Calu3 (cell line): ENCODE measurements around the gene TDRD15. TPM values are rescaled to one million over a fixed set of nuclear protein-coding genes. Genes with fewer than 3 reads are reported as not detected.

Experiments
- BruUV-seq: library from RNA; stranded (reverse); fragments of 400-500 nt; replicated peaks from 2 replicates; lab custom pipeline; 2021; lab: Mats Ljungman, UMichigan
- CTCF ChIA-PET: fragments of 300-600 bp; sonication (Branson Sonifier 250); formaldehyde crosslinking; loops from one replicate; lab custom pipeline; 2022; ENCODE audit warnings: antibody characterized with exemption; lab: Charles Lee
- DNase-seq: peaks from one replicate; pipeline ENCODE4 v3.0.0; 2022
- H3K27ac Mint-ChIP-seq: one replicate; pipeline ENCODE4 v1.8.0; 2022; ENCODE audit warnings: mixed read lengths; ENCODE audit not compliant: unreplicated experiment
- H3K27me3 Mint-ChIP-seq: one replicate; pipeline ENCODE4 v1.8.0; 2022; ENCODE audit warnings: mixed read lengths; ENCODE audit not compliant: unreplicated experiment
- H3K36me3 Mint-ChIP-seq: one replicate; pipeline ENCODE4 v1.8.0; 2022; ENCODE audit warnings: mild to moderate bottlenecking, moderate library complexity, mixed read lengths; ENCODE audit not compliant: insufficient read depth, unreplicated experiment
- H3K4me1 Mint-ChIP-seq: one replicate; pipeline ENCODE4 v1.8.0; 2022; ENCODE audit warnings: mild to moderate bottlenecking, low read depth, mixed read lengths; ENCODE audit not compliant: unreplicated experiment
- H3K4me3 Mint-ChIP-seq: one replicate; pipeline ENCODE4 v1.8.0; 2022; ENCODE audit warnings: mild to moderate bottlenecking, low read depth, moderate library complexity, mixed read lengths; ENCODE audit not compliant: unreplicated experiment
- H3K9me3 Mint-ChIP-seq: one replicate; pipeline ENCODE4 v1.8.0; 2022; ENCODE audit warnings: low read depth, mixed read lengths; ENCODE audit not compliant: unreplicated experiment
- intact Hi-C: fragments of 100-400 bp; cut with micrococcal nuclease; formaldehyde crosslinking; loops from one replicate; pipeline ENCODE4 v1.10.0; 2022; ENCODE audit not compliant: unreplicated experiment
- total RNA-seq: library from RNA; stranded (reverse); gene quantifications from 2 replicates; pipeline ENCODE4 v1.2.3, GENCODE V29; 2022
- TF ChIP-seq, protein P1 (sequence below): fragments of 200-600 bp; IDR thresholded peaks from one replicate; pipeline ENCODE4 v1.8.0; 2022; ENCODE audit warnings: antibody characterized with exemption; ENCODE audit not compliant: unreplicated experiment

TDRD15 gene
- total RNA-seq, 1 experiment from 2014 or later = not detected

DNA sequence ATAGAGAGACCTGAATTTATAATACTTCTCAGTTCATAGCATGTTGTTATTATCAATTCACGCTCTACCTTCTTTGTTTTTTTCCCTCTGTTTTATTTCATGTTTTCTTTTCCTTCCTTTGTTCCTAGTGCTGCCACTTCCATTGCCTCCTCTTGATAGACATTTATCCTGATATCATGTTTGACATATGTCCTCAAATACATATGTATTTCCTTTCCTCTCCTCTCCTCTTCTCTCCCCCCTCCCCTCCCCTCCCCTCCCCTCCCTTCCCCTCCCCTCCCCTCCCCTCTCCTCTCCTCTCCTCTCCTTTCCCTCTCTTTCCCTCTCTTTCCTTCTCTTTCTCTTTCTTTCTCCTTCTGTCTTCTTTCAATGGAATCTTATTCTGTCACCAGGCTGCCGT lies 67.8 kb downstream of the TDRD15 start:
- Mint-ChIP-seq H3K4me3 (no peak overlapping the region), H3K36me3 (no peaks in the 10 kb centered on the region), H3K4me1 (no peaks in the 10 kb centered on the region), H3K27ac (no peak overlapping the region), H3K9me3 (no peaks in the 10 kb centered on the region), H3K27me3 (peaks cover 3% of the 10 kb centered on the region)
- no peak for DNase-seq
- intact Hi-C loops = no loop called here
- BruUV-seq = no TSS peak
- TF ChIP-seq, protein P1, sequence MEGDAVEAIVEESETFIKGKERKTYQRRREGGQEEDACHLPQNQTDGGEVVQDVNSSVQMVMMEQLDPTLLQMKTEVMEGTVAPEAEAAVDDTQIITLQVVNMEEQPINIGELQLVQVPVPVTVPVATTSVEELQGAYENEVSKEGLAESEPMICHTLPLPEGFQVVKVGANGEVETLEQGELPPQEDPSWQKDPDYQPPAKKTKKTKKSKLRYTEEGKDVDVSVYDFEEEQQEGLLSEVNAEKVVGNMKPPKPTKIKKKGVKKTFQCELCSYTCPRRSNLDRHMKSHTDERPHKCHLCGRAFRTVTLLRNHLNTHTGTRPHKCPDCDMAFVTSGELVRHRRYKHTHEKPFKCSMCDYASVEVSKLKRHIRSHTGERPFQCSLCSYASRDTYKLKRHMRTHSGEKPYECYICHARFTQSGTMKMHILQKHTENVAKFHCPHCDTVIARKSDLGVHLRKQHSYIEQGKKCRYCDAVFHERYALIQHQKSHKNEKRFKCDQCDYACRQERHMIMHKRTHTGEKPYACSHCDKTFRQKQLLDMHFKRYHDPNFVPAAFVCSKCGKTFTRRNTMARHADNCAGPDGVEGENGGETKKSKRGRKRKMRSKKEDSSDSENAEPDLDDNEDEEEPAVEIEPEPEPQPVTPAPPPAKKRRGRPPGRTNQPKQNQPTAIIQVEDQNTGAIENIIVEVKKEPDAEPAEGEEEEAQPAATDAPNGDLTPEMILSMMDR = no peak
- CTCF ChIA-PET = no interaction called here

Other genes starting within 250 kb of the TDRD15 start
- 0.05 TPM in 2 replicates for gene APOB, start 79.9 kb upstream of the TDRD15 start, total RNA-seq